HG03025 (cell line): ENCODE measurements around the gene MPO.

Experiments used
- ATAC-seq: cut with Tn5 transposase; IDR thresholded peaks from one replicate; pipeline ENCODE4 v1.9.1; 2021; ENCODE audit warnings: mild to moderate bottlenecking, moderate library complexity; ENCODE audit not compliant: unreplicated experiment, low FRiP score

MPO gene

GRCh38 chr17:58308173-58308984 is 27.6 kb upstream of the MPO start:
- no peak for ATAC-seq

GRCh38 chr17:58307468-58308172 is 26.9 kb upstream of the MPO start:
- no peak for ATAC-seq

- ATAC-seq: no peak
Observed at GRCh38 chr17:58306131-58306951, 25.6 kb upstream of the MPO start.

- ATAC-seq: no peak
Observed at GRCh38 chr17:58305626-58306025, 24.9 kb upstream of the MPO start.

GRCh38 chr17:58304750-58305486 is 24.2 kb upstream of the MPO start:
- no peak for ATAC-seq

- ATAC-seq: no peak
Observed at GRCh38 chr17:58303971-58304749, 23.4 kb upstream of the MPO start.

- ATAC-seq: no peak
Observed at GRCh38 chr17:58302919-58303585, 22.3 kb upstream of the MPO start.

GRCh38 chr17:58302171-58302918 is 21.6 kb upstream of the MPO start:
- ATAC-seq: no peak

GRCh38 chr17:58301504-58302150 is 20.9 kb upstream of the MPO start:
- no peak for ATAC-seq

GRCh38 chr17:58300336-58300735 is 19.6 kb upstream of the MPO start:
- no peak for ATAC-seq

- ATAC-seq: no peak
Observed at GRCh38 chr17:58294034-58294433, 13.3 kb upstream of the MPO start.

GRCh38 chr17:58291246-58291645 is 10.5 kb upstream of the MPO start:
- ATAC-seq: no peak

GRCh38 chr17:58289869-58290268 is 9.1 kb upstream of the MPO start:
- no peak for ATAC-seq

GRCh38 chr17:58285422-58285810 is 4.7 kb upstream of the MPO start:
- no peak for ATAC-seq

GRCh38 chr17:58284613-58285421 is 4.1 kb upstream of the MPO start:
- ATAC-seq: no peak

GRCh38 chr17:58283674-58284612 is 3.2 kb upstream of the MPO start:
- ATAC-seq: no peak
